ENCODE data around the gene FOXP4.

The FOXP4 gene

GRCh38 chr6:41530476-41530875, 15.7 kb upstream of the FOXP4 start:
- Mint-ChIP-seq H3K4me1 (ENCODE audit: low read depth) (peaks cover 10% of the 10 kb centered on the region), H3K27ac (no peak overlapping the region), H3K27me3 (peaks cover 73% of the 10 kb centered on the region), H3K36me3 (ENCODE audit: low read depth) (no peaks in the 10 kb centered on the region), H3K4me3 (no peak overlapping the region), H3K9me3 (no peaks in the 10 kb centered on the region)
- intact Hi-C loops (cut with micrococcal nuclease) = no loop called here

GRCh38 chr6:41531016-41531415, 15.2 kb upstream of the FOXP4 start:
- intact Hi-C loops (cut with micrococcal nuclease) = no loop called here
- H3K4me3 Mint-ChIP-seq = no peak overlapping the region
- H3K4me1 Mint-ChIP-seq (ENCODE audit: low read depth) = peaks cover 10% of the 10 kb centered on the region
- H3K27ac Mint-ChIP-seq = no peak overlapping the region
- no peaks in the 10 kb centered on the region for H3K9me3 Mint-ChIP-seq
- no peaks in the 10 kb centered on the region for H3K36me3 Mint-ChIP-seq (ENCODE audit: low read depth)
- peaks cover 75% of the 10 kb centered on the region for H3K27me3 Mint-ChIP-seq

- peak overlapping the region; percentile 44 for H3K4me3 Mint-ChIP-seq
- H3K9me3 Mint-ChIP-seq = no peaks in the 10 kb centered on the region
- intact Hi-C loops (cut with micrococcal nuclease) = no loop called here
- H3K27me3 Mint-ChIP-seq = peaks cover 79% of the 10 kb centered on the region
- H3K36me3 Mint-ChIP-seq (ENCODE audit: low read depth) = no peaks in the 10 kb centered on the region
- H3K4me1 Mint-ChIP-seq (ENCODE audit: low read depth) = peaks cover 18% of the 10 kb centered on the region
- H3K27ac Mint-ChIP-seq = no peak overlapping the region
These were observed 14.3 kb upstream of the FOXP4 start for GRCh38 chr6:41531591-41532582.

GRCh38 chr6:41535766-41536165, 10.4 kb upstream of the FOXP4 start:
- H3K4me1 Mint-ChIP-seq (ENCODE audit: low read depth) = peaks cover 44% of the 10 kb centered on the region
- intact Hi-C loops (cut with micrococcal nuclease) = no loop called here
- no peak overlapping the region for H3K27ac Mint-ChIP-seq
- no peaks in the 10 kb centered on the region for H3K36me3 Mint-ChIP-seq (ENCODE audit: low read depth)
- H3K9me3 Mint-ChIP-seq = no peaks in the 10 kb centered on the region
- H3K27me3 Mint-ChIP-seq = peaks cover 46% of the 10 kb centered on the region
- H3K4me3 Mint-ChIP-seq = no peak overlapping the region

- Mint-ChIP-seq H3K36me3 (ENCODE audit: low read depth) (no peaks in the 10 kb centered on the region), H3K9me3 (no peaks in the 10 kb centered on the region), H3K27ac (peak overlapping the region; percentile 1), H3K27me3 (peaks cover 40% of the 10 kb centered on the region), H3K4me1 (ENCODE audit: low read depth) (peaks cover 40% of the 10 kb centered on the region), H3K4me3 (no peak overlapping the region)
- intact Hi-C loops (cut with micrococcal nuclease) = no loop called here
These were observed 9.1 kb upstream of the FOXP4 start for GRCh38 chr6:41536795-41537758.

- Mint-ChIP-seq H3K4me1 (ENCODE audit: low read depth) (peaks cover 35% of the 10 kb centered on the region), H3K9me3 (no peaks in the 10 kb centered on the region), H3K36me3 (ENCODE audit: low read depth) (no peaks in the 10 kb centered on the region), H3K27me3 (peaks cover 32% of the 10 kb centered on the region), H3K27ac (peak overlapping the region; percentile 66), H3K4me3 (no peak overlapping the region)
- intact Hi-C loops (cut with micrococcal nuclease) = no loop called here
These were observed 7.5 kb upstream of the FOXP4 start for GRCh38 chr6:41538556-41539182.

- H3K27me3 Mint-ChIP-seq = peaks cover 33% of the 10 kb centered on the region
- H3K36me3 Mint-ChIP-seq (ENCODE audit: low read depth) = no peaks in the 10 kb centered on the region
- peaks cover 35% of the 10 kb centered on the region for H3K4me1 Mint-ChIP-seq (ENCODE audit: low read depth)
- no peaks in the 10 kb centered on the region for H3K9me3 Mint-ChIP-seq
- H3K4me3 Mint-ChIP-seq = no peak overlapping the region
- H3K27ac Mint-ChIP-seq = peak overlapping the region; percentile 66
- intact Hi-C loops (cut with micrococcal nuclease) = no loop called here
These were observed 7.0 kb upstream of the FOXP4 start for GRCh38 chr6:41539204-41539603.

GRCh38 chr6:41541364-41541763, 4.8 kb upstream of the FOXP4 start:
- Mint-ChIP-seq H3K4me1 (ENCODE audit: low read depth) (peaks cover 44% of the 10 kb centered on the region), H3K27me3 (peaks cover 37% of the 10 kb centered on the region)
- intact Hi-C loops (cut with micrococcal nuclease) = no loop called here

GRCh38 chr6:41543087-41543486, 3.1 kb upstream of the FOXP4 start:
- Mint-ChIP-seq H3K9me3 (no peaks in the 10 kb centered on the region), H3K4me1 (ENCODE audit: low read depth) (peaks cover 37% of the 10 kb centered on the region), H3K27ac (no peak overlapping the region), H3K36me3 (ENCODE audit: low read depth) (no peaks in the 10 kb centered on the region), H3K4me3 (no peak overlapping the region), H3K27me3 (peaks cover 44% of the 10 kb centered on the region)
- intact Hi-C loops (cut with micrococcal nuclease) = no loop called here

More at GRCh38 chr6:41541364-41541763, 4.8 kb upstream of the FOXP4 start:
- H3K9me3 Mint-ChIP-seq = no peaks in the 10 kb centered on the region
- no peaks in the 10 kb centered on the region for H3K36me3 Mint-ChIP-seq (ENCODE audit: low read depth)
- no peak overlapping the region for H3K27ac Mint-ChIP-seq
- H3K4me3 Mint-ChIP-seq = no peak overlapping the region

GRCh38 chr6:41545247-41545702, 906 bp upstream of the FOXP4 start:
- intact Hi-C loops (cut with micrococcal nuclease) = no loop called here
- peaks cover 61% of the 10 kb centered on the region for H3K27me3 Mint-ChIP-seq
- peak overlapping the region; percentile 72 for H3K4me3 Mint-ChIP-seq

GRCh38 chr6:41546475-41546865, 289 bp downstream of the FOXP4 start:
- Mint-ChIP-seq H3K9me3 (no peaks in the 10 kb centered on the region), H3K4me3 (peak overlapping the region; percentile 72), H3K27ac (peak overlapping the region; percentile 5), H3K4me1 (ENCODE audit: low read depth) (peaks cover 52% of the 10 kb centered on the region), H3K36me3 (ENCODE audit: low read depth) (peaks cover 6% of the 10 kb centered on the region), H3K27me3 (peaks cover 70% of the 10 kb centered on the region)
- intact Hi-C loops (cut with micrococcal nuclease) = no loop called here

More at GRCh38 chr6:41545247-41545702, 906 bp upstream of the FOXP4 start:
- Mint-ChIP-seq H3K4me1 (ENCODE audit: low read depth) (peaks cover 45% of the 10 kb centered on the region), H3K27ac (no peak overlapping the region), H3K36me3 (ENCODE audit: low read depth) (no peaks in the 10 kb centered on the region), H3K9me3 (no peaks in the 10 kb centered on the region)

GRCh38 chr6:41546866-41547798, 951 bp downstream of the FOXP4 start:
- H3K36me3 Mint-ChIP-seq (ENCODE audit: low read depth) = peaks cover 10% of the 10 kb centered on the region
- H3K27me3 Mint-ChIP-seq = peaks cover 72% of the 10 kb centered on the region
- H3K4me3 Mint-ChIP-seq = peak overlapping the region; percentile 75
- H3K27ac Mint-ChIP-seq = peak overlapping the region; percentile 12
- peaks cover 57% of the 10 kb centered on the region for H3K4me1 Mint-ChIP-seq (ENCODE audit: low read depth)
- no peaks in the 10 kb centered on the region for H3K9me3 Mint-ChIP-seq
- intact Hi-C loops (cut with micrococcal nuclease) = no loop called here

GRCh38 chr6:41547799-41548097, 1.6 kb downstream of the FOXP4 start:
- Mint-ChIP-seq H3K27me3 (peaks cover 75% of the 10 kb centered on the region), H3K27ac (peak overlapping the region; percentile 12), H3K9me3 (no peaks in the 10 kb centered on the region), H3K4me1 (ENCODE audit: low read depth) (peaks cover 59% of the 10 kb centered on the region), H3K36me3 (ENCODE audit: low read depth) (peaks cover 10% of the 10 kb centered on the region), H3K4me3 (peak overlapping the region; percentile 74)
- intact Hi-C loops (cut with micrococcal nuclease) = no loop called here
